ENCODE results near the gene DUSP7. TPM values are rescaled to one million over a fixed set of nuclear protein-coding genes. Genes with fewer than 3 reads are reported as not detected.

DUSP7 gene
- total and polyA plus RNA-seq, 2 experiments from 2014 or later = 6.4 to 13.1 TPM

DNA sequence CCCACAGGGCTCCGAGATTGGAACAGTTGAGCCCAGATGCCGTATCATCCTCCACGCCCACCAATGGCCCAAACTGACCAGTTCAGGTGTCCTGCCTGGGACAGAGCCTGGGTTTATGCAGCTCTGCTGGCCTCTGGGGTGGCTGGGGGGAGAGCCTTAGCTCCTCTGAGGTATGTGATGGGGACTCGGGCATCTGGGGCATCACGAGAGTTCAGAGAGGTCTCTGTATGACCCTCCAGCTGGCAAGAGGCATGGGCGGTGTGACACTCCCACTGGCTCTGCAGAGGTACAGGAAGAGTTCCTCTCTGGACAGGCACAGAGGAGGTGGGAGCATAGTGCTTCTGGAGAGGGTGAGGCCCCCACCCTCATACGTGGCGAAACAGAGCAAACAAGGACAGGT, 26.6 kb upstream of the DUSP7 start:
- H3K9me3 ChIP-seq (ENCODE audit: low read depth) = no peaks in the 10 kb centered on the region
- peaks cover 15% of the 10 kb centered on the region for H3K4me1 ChIP-seq (ENCODE audit: insufficient read depth)
- H3K27me3 ChIP-seq = no peaks in the 10 kb centered on the region
- 87% methylated on average over 8 of the region's 8 CpGs for WGBS (ENCODE audit: low lambda C conversion rate, missing lambda C conversion rate)
- H4K20me1 ChIP-seq (ENCODE audit: insufficient read depth, poor library complexity, severe bottlenecking) = no peaks in the 10 kb centered on the region
- no peak overlapping the region for H2AFZ ChIP-seq
- DNase-seq (ENCODE audit: low spot score) = no peak
- no peak overlapping the region for H3K4me2 ChIP-seq
- H3K79me2 ChIP-seq = no peaks in the 10 kb centered on the region
- no peaks in the 10 kb centered on the region for H3K36me3 ChIP-seq (replicated peaks; ENCODE audit: insufficient read depth, low read depth)
- TF ChIP-seq EZH2phosphoT487 (IDR thresholded peaks at IDR 0.05; ENCODE audit: low read depth, severe bottlenecking, unreplicated experiment) = no peak
- TF ChIP-seq CTCF (IDR thresholded peaks at IDR 0.05; ENCODE audit: poor library complexity) = no peak
- no peak for TF ChIP-seq EZH2 (IDR thresholded peaks at IDR 0.05; ENCODE audit: borderline replicate concordance)
- H3K4me3 ChIP-seq = no peak overlapping the region
- no peak overlapping the region for H3K27ac ChIP-seq
- H3K9me2 ChIP-seq (replicated peaks; ENCODE audit: insufficient read depth) = no peaks in the 10 kb centered on the region

DNA sequence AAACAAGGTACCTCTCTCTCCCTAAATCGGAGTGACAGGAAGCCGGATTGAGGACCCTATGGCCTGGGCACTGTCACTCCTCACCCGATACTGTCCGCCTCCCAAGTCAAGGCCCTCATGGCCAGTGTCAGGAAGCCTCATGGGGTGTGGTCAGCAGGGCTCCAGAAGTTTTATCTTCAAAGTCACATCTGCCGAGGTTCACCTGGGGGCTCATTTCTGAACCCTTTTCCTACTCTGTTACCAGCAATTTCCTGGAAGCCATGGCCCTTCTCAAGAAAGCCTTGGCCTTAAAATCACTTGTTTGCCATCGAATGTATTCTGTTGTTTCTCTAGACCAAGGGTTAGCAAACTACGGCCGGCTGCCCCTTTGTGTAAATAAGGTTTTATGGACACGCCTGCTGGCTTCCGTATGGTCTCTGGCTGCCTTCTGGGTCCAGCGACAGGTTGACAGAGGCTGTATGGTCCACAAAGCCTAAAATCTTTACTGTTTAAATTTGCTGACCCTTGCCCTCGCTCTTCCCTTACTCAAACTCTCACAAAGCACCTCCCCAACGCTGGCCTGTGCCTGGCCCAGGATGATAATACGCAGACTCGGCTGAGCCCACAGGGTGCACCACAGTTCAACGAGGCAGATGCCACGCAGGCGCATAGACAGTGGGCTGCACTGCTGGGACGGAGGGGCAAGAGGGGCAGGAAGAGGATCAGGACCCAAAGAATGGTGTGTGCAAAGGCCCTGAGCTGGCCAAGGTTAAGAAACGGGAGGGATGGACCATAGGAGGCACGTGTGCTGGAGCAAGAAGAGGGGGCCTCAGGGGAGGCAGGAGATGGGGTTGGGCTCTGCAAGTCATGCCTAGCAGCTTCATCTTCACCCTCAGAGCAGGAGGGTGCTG, 24.7 kb upstream of the DUSP7 start:
- no peaks in the 10 kb centered on the region for H3K9me2 ChIP-seq (replicated peaks; ENCODE audit: insufficient read depth)
- H3K27me3 ChIP-seq = no peaks in the 10 kb centered on the region
- H3K79me2 ChIP-seq = no peaks in the 10 kb centered on the region
- H3K27ac ChIP-seq = no peak overlapping the region
- no peak overlapping the region for H3K4me2 ChIP-seq
- no peak overlapping the region for H2AFZ ChIP-seq
- peak; percentile 32 for DNase-seq (ENCODE audit: low spot score)
- 58% methylated on average over 21 of the region's 21 CpGs for WGBS (ENCODE audit: low lambda C conversion rate, missing lambda C conversion rate)
- no peak for TF ChIP-seq EZH2phosphoT487 (IDR thresholded peaks at IDR 0.05; ENCODE audit: low read depth, severe bottlenecking, unreplicated experiment)
- TF ChIP-seq EZH2 (IDR thresholded peaks at IDR 0.05; ENCODE audit: borderline replicate concordance) = no peak
- no peak for TF ChIP-seq CTCF (IDR thresholded peaks at IDR 0.05; ENCODE audit: poor library complexity)
- H3K4me1 ChIP-seq (ENCODE audit: insufficient read depth) = peaks cover 30% of the 10 kb centered on the region
- no peaks in the 10 kb centered on the region for H3K9me3 ChIP-seq (ENCODE audit: low read depth)
- no peaks in the 10 kb centered on the region for H4K20me1 ChIP-seq (ENCODE audit: insufficient read depth, poor library complexity, severe bottlenecking)
- no peaks in the 10 kb centered on the region for H3K36me3 ChIP-seq (replicated peaks; ENCODE audit: insufficient read depth, low read depth)
- H3K4me3 ChIP-seq = no peak overlapping the region

DNA sequence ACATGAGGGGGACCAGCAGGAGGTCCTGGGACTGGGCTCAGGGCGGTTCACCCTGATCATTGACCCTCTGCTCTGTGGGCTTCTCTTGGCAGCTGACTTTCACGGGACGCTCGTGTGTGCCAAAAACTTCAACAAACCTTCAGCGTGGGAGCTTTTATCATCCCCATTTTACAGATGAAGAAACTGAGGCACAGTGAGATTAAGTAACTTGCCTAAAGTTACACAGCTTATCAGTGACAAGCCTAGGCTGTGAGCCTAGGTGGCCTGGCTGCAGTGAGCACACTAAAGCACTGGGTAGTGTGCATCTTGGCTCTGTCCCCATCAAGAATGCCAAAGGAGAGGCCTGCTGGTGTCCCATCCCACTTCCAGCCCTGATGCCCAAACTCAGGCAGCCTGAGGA, 23.6 kb upstream of the DUSP7 start:
- no peak for DNase-seq (ENCODE audit: low spot score)
- no peak for TF ChIP-seq EZH2 (IDR thresholded peaks at IDR 0.05; ENCODE audit: borderline replicate concordance)
- no peak for TF ChIP-seq CTCF (IDR thresholded peaks at IDR 0.05; ENCODE audit: poor library complexity)
- TF ChIP-seq EZH2phosphoT487 (IDR thresholded peaks at IDR 0.05; ENCODE audit: low read depth, severe bottlenecking, unreplicated experiment) = no peak
- Histone ChIP-seq H3K9me2 (replicated peaks; ENCODE audit: insufficient read depth) (no peaks in the 10 kb centered on the region), H2AFZ (no peak overlapping the region), H3K27me3 (no peaks in the 10 kb centered on the region), H3K36me3 (replicated peaks; ENCODE audit: insufficient read depth, low read depth) (no peaks in the 10 kb centered on the region), H3K79me2 (no peaks in the 10 kb centered on the region), H3K27ac (no peak overlapping the region), H3K9me3 (ENCODE audit: low read depth) (no peaks in the 10 kb centered on the region), H3K4me1 (ENCODE audit: insufficient read depth) (peaks cover 34% of the 10 kb centered on the region), H3K4me2 (no peak overlapping the region), H4K20me1 (ENCODE audit: insufficient read depth, poor library complexity, severe bottlenecking) (no peaks in the 10 kb centered on the region), H3K4me3 (no peak overlapping the region)
- 98% methylated on average over 5 of the region's 5 CpGs for WGBS (ENCODE audit: low lambda C conversion rate, missing lambda C conversion rate)

Measured in hepatocyte (in vitro differentiated cells).